Activated CD4-positive, alpha-beta T cell treated with anti-CD3 and anti-CD28 coated beads, Interleukin-2, amount 50 U/mL, for 48 hours (primary cell): ENCODE data around the gene RERE.
"Not testable (repeated sequence)": the region's sequence is repeated elsewhere in the genome, so short reads cannot be mapped to it uniquely, and the experiment has no call there.

Experiments
- DNase-seq, 2 experiments: peaks; one replicate each; pipeline ENCODE4 v3.0.0-alpha.2; 2020

The RERE gene

DNA sequence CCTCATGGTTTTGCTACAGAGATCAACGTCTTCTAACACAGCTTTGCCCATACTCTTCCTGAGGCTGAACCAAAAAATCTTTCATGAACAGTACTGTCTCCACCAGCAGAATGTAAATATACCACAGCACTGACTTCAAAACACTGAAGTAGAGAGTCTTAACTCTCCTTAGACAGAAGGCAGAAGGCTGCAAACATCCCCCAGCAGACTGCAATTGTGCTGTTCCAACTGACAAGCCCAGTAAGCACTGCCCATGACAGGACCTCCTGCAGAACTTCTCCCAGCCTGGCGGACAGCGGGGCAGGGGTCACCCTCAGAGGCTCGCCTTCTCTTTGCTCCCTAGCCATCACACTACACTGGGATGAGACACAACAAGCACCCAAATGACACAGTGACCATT, 218.7 kb downstream of the RERE start:
- no peak for DNase-seq

DNA sequence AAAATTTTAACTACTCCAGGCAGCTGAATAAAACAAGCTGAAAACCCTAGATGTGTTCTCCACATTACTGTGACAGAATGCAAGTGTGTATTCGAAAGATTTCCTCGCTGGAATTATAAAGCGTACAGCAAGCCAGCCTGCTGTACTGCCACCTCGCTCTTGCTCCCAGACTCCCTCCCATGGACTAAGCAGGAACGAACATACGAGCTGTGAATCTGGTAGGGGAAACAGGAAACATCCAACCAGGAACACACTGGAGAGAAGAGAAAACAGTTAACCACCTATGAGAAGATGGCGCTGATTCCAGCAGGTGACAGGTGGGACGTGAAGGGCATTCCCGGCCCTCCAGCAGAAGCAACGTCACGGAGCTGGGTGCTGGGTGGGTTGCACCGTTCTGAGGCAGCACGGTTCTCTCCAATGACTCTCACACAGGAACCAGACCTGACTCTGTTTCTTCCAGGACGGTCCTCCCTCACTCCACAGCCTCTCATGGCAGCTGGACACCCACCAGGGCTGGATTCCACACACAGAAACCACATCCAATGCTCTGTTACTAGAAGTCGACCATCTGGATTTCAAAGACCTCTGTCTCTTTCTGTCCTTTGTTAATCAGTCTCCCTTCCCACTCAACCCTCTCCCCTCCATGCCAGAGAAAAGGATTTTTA, 219.2 kb downstream of the RERE start:
- no peak for DNase-seq

DNA sequence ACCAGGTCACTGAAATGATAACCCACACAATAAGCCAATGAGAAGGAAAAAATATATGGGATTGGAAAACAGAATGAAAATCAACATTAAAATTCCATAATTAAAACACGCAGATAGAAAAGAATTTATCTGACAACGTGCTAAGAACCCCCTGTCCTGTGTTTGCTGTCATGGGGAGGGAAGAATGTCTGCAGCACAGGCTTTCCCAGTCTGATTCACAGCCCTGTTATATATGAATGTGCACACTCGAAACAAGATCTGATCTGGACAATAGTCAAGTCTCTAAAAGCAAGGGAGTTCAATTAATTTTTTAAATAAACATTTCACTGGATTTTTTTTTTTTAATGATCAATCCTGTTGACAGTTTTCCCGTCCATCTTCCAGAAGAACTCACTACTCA, 220.0 kb downstream of the RERE start:
- no peak for DNase-seq

DNA sequence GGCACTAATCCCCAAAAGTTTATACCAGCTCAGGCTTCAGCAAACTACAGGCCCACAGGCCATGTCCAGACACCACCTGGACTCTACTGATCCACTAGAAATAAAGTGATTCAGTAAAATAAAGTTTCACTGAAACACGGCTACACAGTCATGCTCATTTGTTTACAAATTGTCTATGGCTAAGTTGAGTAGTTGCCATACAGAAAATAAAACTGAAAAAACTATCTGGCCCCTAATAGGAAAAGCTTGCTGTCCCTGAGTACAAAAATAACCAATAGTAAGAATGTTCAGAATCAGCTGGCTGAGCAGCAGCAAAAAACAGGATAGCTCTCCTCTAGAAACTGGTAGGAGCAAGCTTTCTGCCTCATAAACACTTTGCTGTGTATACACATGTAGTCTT, 221.5 kb downstream of the RERE start:
- no peak for DNase-seq

DNA sequence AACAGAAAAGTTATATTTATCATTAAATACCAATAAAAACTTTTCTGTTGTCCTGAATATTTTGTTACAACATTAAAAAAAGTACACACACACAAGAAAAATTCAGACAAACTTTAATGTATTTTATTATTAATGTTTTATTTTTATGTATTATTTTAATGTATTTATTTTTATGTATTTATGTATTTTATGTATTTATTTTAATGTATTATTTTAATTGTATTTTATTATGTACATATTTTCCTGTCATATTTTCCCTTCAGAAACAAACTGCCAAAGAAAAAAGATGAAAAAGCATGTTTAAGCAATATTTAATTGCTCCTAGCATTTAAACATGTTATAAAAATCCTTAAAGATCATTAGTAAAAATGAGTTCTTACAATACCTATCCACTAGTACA, 222.1 kb downstream of the RERE start:
- no peak for DNase-seq

DNA sequence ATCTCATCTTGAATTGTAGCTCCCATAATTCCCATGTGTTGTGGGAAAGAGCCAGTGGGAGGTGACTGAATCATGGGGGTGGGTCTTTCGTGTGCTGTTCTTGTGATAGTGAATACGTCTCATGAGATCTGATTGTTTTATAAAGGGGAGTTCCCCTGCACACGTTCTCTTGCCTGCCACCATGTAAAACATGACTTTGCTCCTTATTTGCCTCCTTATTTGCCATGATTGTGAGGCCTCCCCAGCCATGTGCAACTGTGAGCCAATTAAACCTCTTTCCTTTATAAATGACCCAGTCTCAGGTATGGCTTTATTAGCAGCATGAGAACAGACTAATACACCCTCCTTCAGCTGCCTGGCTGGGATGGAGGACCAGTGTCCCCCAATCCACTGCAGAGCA, 224.1 kb downstream of the RERE start:
- DNase-seq = not testable (repeated sequence)

DNA sequence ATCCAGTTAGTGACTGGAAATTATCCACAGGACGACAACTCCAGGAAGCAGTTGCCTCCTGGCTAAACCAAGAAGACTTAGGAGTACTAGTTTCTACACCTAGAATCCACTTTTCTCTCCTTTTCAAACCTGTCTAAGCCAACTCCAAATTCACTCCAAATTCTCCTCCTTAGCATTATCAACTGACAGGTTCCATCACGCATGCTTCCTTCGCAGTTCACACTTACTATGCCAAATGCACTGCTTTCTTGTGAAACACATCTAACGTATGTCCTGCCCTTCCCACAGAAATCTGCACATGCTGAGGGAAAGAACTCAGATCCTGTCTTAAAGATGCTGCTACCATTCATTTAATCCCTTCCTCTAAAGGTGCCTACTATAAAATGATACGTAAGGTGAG, 225.9 kb downstream of the RERE start:
- no peak for DNase-seq

DNA sequence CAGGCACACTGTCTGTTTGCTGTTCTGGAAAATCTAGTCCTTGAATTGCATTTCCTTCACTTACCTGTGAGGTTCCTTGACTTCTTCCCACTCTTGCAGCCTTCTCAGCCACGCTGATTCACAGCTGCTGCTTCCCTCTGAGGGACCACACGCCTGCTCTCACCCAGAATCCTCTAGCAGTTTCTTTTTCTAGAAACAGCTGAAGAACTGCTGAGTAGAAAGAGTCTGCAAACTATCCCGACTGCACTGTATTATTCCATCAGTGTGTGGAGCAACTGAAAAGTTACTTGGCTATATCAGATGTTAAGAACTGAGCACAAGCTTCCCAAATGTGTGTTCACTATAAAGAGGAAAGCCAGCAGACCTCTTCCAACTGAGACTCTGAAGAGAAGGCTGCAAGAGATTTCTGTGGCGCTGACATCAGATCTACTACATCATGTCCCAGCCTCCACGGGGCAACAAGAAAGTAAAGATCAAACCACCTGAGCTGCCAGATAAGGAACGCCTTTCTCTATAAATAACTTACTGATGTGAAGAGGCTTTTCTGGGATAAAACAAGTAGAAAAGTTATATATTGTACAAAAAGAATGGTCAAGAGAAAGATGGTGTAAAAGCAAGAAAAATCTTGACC, 226.6 kb downstream of the RERE start:
- no peak for DNase-seq

DNA sequence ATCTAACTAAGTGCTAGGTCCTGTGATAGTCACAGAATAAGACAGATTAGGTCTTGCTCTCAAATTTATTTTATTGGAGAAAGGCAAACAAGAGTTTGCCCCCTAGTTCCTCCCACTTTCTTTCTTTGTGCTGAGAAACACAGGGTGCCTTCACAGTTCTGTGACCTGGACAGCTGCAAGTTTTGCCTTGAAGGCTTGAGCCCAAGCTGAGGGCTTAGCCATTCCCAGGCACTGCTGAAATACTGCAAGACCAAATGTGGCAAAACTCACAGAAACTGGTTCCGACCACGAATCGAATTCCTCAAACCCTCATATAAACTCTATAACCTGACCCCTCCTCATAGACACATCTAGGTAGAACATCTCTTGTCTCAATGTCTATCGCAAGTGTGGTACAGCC, 227.9 kb downstream of the RERE start:
- DNase-seq = no peak

DNA sequence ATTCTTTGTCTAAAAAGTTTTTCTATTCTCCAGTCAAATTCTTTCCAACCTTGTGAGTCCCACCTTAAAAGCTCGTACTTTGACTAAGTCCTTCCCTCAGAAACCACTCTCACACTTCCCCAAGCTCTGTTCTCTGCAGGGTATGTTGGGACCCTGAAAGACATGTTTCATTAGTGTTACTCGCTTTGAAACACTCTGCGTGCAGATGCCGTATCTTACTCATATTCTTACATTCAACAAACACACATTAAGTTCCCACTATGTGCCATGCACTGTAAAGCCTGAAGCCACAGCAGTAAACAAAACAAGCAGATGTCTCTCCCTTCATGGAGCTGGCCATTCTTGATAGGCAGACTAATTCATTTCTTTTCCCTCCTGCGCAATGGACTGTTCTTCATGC, 229.7 kb downstream of the RERE start:
- no peak for DNase-seq

DNA sequence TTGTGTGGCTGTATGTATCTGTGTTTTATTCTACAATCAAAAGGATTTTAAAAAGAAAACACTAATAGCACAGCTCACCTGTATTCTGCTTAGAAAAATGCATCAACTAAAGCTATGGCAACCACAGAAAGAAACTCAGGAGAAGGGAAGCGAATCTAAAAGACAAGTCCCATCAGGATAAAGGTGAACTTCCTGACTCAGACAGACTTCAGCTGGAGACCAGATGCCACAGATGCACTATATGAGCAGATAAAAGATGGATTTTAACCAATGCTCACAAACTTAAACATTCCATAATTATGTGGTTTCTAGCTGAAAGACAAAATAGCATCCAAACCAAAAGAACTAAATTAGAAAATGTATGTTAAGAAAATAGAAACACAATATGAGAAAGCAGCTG, 231.0 kb downstream of the RERE start:
- DNase-seq = no peak

DNA sequence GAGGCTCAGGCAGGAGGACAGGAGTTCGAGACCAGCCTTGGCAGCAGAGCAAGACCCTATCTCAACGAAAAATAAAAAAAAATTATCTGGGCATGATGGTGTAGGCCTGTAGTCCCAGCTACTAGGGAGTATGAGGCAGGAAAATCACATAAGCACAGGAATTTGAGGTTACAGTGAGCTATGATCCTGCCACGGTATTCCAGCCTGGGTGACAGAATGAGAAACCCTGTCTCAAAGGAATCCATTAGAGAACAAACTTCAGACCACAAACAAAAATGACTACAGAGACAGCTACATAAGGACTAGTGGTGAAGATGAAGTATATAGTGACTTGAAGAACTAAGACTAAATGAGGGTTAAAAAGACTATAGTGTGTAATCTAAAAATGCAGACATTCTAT, 233.1 kb downstream of the RERE start:
- DNase-seq = no peak

DNA sequence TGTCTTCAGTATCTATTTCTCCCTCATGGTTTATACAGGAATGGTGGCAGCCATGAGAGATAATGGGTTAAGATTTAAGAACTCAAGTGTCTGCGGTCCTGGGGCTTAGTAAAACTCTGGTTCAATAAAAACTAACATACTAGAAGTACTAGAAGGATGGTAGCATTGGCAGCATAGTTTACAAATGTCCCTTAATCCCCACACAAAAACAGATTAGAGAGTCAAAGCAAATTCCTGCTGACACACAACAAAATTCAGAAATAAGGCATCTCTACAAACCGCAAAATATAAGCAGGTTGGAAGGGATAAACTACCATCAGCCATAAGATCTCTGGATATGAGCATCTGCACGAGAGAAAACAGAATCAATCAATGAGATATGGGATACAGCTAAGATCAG, 234.4 kb downstream of the RERE start:
- no peak for DNase-seq

DNA sequence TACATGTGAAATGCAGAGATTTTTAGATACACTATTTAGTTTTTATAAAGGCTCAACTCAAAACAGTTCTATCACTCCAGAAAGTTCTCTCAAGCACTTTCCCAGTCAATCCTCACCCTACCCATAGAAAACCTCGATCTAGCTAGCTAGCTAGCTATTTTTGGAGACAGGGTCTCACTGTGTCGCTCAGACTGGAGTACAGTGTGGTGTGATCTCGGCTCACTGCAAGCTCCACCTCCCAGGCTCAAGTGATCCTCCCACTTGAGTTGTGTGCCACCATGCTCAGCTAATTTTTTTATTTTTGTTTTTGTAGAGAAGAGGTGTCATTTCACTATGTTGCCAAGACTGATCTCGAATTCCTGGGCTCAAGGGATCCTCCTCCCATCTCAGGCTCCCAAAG, 236.9 kb downstream of the RERE start:
- no peak for DNase-seq

DNA sequence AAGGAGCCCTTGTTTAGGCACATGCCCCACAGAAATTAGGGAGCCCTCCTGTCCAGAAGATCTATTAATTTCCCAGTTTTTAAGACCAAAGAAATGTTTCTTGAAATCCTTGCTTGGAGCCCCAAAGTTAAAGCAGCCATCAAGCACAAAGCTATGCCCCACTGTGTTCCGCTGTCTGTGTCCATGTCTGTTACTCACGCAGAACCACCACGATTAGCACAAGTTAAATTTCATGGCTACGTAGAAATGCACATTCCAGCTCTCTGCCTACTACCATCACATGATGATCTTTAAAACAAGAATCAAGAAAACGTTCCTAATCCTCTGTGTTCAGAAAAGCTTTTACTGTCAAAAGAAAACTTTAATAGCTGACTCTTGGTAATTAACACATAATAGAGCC, 238.5 kb downstream of the RERE start:
- DNase-seq = no peak

DNA sequence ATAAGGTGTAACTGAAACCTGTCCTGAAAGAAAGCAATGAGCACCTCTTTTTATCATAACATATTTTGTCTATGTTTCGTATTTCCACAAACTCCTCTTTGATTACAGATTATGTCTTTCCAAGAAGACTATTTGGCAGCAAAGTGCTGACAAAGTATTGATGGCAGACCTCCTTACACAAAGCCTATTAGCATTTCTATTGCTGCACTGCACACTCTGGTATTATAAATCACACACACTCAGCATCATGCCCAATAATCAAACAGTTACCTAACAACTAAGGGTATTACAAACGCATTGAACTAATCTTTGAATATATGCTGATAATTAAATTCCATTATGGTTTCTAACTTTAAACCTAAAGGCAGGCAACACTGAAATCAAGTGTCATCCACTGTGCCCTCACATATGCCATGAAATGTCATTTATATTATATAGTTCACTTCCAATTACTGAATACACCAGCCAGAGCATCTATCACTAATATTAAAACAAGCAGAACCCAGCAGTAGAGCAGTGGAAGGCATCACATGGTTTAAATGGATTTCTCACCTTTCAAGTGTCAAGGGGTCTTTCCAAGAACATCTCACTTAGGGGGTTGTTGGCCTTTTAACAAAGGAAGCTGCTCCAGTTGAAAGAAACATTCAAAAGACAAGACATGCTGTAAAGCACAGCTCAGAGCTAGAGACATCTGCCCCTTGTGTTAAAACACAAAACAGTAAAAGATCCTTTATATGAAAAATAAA, 239.1 kb downstream of the RERE start:
- no peak for DNase-seq

DNA sequence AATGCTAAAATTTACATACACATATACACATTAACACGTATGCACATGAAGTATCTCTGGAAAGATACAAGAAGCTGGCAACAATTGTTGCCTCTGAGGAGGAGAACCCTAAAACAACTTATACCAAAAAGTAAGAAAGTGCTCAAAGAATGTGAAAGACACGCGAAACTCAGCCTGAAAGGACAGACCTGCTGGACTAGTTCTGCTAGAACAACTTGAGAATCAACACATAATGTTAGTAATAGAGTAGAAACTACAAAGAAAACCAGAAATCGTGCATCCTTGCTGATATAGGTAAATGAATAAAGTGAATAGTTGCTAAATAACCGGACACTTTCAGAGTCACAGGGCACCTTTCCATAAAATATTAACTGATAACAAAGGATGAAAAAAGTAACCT, 242.5 kb downstream of the RERE start:
- DNase-seq = no peak

DNA sequence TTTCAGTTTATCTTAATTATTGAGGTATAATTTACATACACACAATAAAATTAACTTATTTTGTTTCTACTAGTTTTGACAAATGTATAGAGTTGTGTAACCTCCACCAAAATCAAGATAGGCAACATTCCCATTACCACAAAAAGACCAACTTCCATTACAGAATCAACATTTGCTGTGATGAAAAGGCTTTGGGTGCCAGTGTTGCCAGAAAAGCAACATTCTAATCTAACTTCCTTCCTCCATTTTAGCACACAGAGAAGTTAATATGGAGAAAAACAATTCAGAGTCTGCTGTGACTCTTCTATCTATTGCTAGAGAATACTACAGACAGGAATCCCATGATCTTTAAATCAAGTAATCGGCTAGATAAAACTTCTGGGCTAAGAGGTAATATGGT, 245.3 kb downstream of the RERE start:
- DNase-seq = no peak

DNA sequence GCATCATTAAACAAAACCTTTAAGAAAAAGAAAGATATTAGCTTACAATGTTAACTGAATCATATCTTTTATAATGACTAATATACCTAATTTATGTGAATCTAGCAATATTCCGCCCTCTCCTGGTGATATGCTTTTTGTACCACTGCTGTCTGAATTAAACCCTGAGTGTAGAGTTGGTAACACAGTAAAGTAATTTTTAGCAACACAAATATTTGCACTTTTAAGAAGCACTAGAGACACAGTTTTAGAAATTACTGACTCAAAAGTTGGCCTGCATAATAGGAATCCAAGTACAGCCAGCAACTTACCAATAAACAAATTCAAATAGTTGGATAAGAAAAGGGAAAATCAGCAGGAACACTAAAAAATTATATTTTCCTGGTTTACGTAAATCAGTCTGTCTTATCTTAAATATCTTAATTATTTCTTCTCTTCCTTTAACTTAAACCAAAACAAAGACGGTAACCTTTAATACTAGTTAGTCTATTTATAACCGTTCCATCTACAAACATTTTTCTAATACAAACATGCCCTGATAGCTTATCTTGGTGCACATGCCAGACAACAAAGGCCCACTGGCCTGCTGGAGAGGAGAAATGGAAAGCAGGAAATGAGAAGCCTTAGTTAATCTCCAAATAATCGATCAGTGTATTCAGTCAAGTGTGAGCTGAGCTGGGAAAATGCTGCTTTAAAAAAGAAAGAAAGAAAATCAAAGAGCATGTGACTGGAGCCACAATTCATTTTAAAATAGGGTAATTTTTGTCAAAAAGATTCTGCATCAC, 246.0 kb downstream of the RERE start:
- no peak for DNase-seq

DNA sequence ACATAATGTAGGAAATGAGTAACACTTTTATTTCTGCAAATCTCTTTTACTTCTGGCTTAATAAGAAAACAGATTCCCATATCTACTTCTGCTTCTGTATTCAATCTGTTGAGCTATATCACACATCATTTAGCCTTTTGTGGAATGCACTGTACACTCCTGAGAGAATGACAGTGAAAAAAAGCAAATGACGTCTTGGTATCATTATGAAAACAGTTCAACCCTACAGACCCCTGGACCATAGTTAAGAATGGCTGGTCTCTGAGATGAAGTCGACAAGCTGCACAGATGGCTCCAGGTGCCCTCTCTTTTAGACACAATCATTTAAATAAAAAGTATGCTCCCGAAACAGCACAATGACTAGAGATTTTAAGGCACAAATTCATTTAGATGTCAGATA, 247.0 kb downstream of the RERE start:
- no peak for DNase-seq

DNA sequence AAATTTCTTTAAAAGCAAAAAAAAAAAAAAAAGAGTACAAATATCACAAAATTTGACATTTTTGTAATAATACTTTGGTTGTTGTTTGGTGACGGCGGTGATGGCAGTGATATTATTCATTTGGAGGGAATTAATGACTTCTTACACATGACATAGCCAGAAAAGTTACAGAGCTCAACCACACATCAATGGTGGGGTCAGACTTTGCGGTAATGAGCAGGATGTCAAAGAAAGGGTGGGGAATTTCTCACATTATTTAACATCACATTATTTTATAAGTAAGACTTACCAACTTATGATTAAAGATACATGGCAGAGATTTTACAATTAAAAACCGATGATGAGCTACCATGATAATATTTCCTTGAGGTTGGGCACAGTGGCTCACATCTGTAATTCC, 248.2 kb downstream of the RERE start:
- no peak for DNase-seq

DNA sequence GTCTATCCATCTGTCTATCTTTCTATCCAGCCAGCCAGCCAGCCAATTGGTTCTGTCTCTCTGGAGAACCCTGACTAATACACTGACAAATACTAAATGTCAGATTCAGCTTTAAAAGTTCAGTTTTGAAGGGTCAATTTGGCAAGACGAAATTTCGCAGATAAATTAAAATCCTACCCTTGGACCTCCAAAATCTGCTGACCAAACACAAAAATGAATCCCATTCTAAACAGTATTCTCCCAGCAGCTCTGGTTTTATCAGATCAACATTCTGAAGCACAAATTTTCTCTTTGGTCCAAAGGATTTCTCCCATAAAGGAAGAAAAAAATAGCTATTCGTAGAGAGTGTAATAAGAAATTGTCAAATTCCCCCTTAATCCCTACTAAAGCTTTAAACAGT, 248.6 kb downstream of the RERE start:
- no peak for DNase-seq

DNA sequence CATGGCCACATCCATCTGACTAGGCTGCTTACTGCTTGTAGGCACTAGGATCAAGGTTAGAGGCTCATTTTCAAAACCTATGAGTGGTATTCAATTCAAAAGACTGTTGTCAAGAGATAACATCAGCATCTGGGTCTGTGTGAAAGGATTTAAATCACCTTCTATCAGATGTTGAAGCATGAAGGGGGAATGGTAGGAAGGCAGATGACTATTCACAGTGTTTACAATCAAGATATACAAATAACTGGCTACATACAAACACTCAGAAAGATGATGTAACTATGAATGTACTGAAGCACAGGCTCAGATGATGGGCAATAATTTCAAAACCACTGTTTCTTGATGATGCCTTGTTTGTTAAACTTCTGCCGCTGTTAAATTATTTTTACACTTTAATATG, 250.3 kb downstream of the RERE start:
- no peak for DNase-seq

DNA sequence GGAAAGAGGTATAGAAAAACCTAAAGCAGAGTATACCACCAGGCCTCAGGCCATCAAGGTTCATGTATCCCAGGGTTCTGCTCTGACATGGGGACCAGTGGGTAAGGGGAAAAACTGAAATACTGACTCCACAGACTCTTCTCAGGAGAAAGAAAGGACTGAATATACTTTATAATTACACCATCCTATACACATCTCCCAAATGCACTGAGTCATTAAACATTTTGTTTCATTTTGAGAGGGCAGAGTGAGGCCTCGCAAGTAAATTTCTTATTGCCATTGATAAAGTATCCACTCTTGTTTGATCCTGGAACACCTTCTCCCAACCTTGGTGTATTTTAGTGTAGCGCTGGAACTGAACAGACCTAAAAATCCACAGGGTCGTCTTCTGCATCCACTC, 251.6 kb downstream of the RERE start:
- no peak for DNase-seq
